WTC11 (cell line): ENCODE measurements around the gene NOTCH4. TPM values are rescaled to one million over a fixed set of nuclear protein-coding genes. Genes with fewer than 3 reads are reported as not detected.

Experiments
- ATAC-seq: fragments of 200-7000 bp; cut with Tn5 transposase; 2 replicates; pipeline ENCODE4 v1.10.0; 2021; ENCODE audit warnings: mild to moderate bottlenecking, moderate library complexity
- CTCF ChIA-PET: fragments of 300-600 bp; sonication (Branson Sonifier 250); formaldehyde crosslinking; loops from one replicate; lab custom pipeline; 2021; ENCODE audit warnings: antibody characterized with exemption; lab: Charles Lee
- POLR2A ChIA-PET: fragments of 350-600 bp; sonication (Branson Sonifier 250); formaldehyde crosslinking; loops from one replicate; lab custom pipeline; 2021; ENCODE audit warnings: antibody characterized with exemption; lab: Charles Lee
- DNase-seq: peaks from one replicate; pipeline ENCODE4 v3.0.0; 2021; ENCODE audit warnings: low spot score
- H3K27ac Mint-ChIP-seq: 2 replicates; pipeline ENCODE4 v1.8.0; 2021; ENCODE audit warnings: mixed read lengths
- H3K27me3 Mint-ChIP-seq: 2 replicates; pipeline ENCODE4 v1.8.0; 2021; ENCODE audit warnings: low read depth, mild to moderate bottlenecking, moderate library complexity, mixed read lengths
- H3K36me3 Mint-ChIP-seq: 2 replicates; pipeline ENCODE4 v1.8.0; 2021; ENCODE audit warnings: mixed read lengths
- H3K4me1 Mint-ChIP-seq: 2 replicates; pipeline ENCODE4 v1.8.0; 2022; ENCODE audit warnings: mixed read lengths
- H3K4me3 Mint-ChIP-seq: 2 replicates; pipeline ENCODE4 v1.8.0; 2021; ENCODE audit warnings: mild to moderate bottlenecking, moderate library complexity, mixed read lengths
- H3K9me3 Mint-ChIP-seq: 2 replicates; pipeline ENCODE4 v1.8.0; 2021; ENCODE audit warnings: mixed read lengths
- ATF6 ChIP-seq: sonication (generic); formaldehyde crosslinking; IDR thresholded peaks from 2 replicates; pipeline ENCODE4 v1.8.1; 2023; ENCODE audit warnings: mild to moderate bottlenecking, missing genetic modification reagents
- CBFB ChIP-seq: sonication (generic); formaldehyde crosslinking; IDR thresholded peaks from 2 replicates; pipeline ENCODE4 v1.8.1; 2022; ENCODE audit warnings: mild to moderate bottlenecking, low read depth, missing genetic modification reagents
- CDX4 ChIP-seq: fragments of 250-450 bp; sonication (Bioruptor Pico); IDR thresholded peaks from 2 replicates; pipeline ENCODE4 v1.9.0; 2021; ENCODE audit warnings: moderate library complexity, mild to moderate bottlenecking, inconsistent platforms, borderline replicate concordance
- CREM ChIP-seq: sonication (generic); formaldehyde crosslinking; IDR thresholded peaks from 2 replicates; pipeline ENCODE4 v1.8.1; 2022; ENCODE audit warnings: mild to moderate bottlenecking, missing genetic modification reagents, moderate library complexity
- CTCF ChIP-seq: fragments of 200-600 bp; IDR thresholded peaks from 2 replicates; pipeline ENCODE4 v1.8.0; 2022; ENCODE audit warnings: antibody characterized with exemption
- E2F1 ChIP-seq: sonication (generic); formaldehyde crosslinking; IDR thresholded peaks from 2 replicates; pipeline ENCODE4 v1.8.0; 2022; ENCODE audit warnings: mild to moderate bottlenecking, missing genetic modification reagents
- E2F5 ChIP-seq: sonication (generic); formaldehyde crosslinking; IDR thresholded peaks from 2 replicates; pipeline ENCODE4 v1.8.1; 2022; ENCODE audit warnings: mild to moderate bottlenecking, moderate library complexity, missing genetic modification reagents
- ESRRA ChIP-seq: sonication (generic); formaldehyde crosslinking; IDR thresholded peaks from 2 replicates; pipeline ENCODE4 v1.8.1; 2022; ENCODE audit warnings: mild to moderate bottlenecking, missing genetic modification reagents, borderline replicate concordance
- FOXK1 ChIP-seq: sonication (generic); formaldehyde crosslinking; IDR thresholded peaks from 2 replicates; pipeline ENCODE4 v1.8.0; 2022; ENCODE audit warnings: mild to moderate bottlenecking, moderate library complexity, missing genetic modification reagents
- FOXP4 ChIP-seq: sonication (generic); formaldehyde crosslinking; IDR thresholded peaks from 2 replicates; pipeline ENCODE4 v1.8.0; 2022; ENCODE audit warnings: mild to moderate bottlenecking, missing genetic modification reagents
- HMGA2 ChIP-seq: fragments of 250-450 bp; sonication (Bioruptor Pico); IDR thresholded peaks from 2 replicates; pipeline ENCODE4 v1.4.0; 2021; ENCODE audit warnings: mild to moderate bottlenecking, moderate library complexity
- HMGXB4 ChIP-seq: sonication (generic); formaldehyde crosslinking; IDR thresholded peaks from 2 replicates; pipeline ENCODE4 v1.8.1; 2023; ENCODE audit warnings: mild to moderate bottlenecking, moderate library complexity, missing genetic modification reagents
- IRF2 ChIP-seq: sonication (generic); formaldehyde crosslinking; IDR thresholded peaks from 2 replicates; pipeline ENCODE4 v1.8.0; 2022; ENCODE audit warnings: low read depth, missing genetic modification reagents, borderline replicate concordance
- NFATC4 ChIP-seq: fragments of 250-450 bp; sonication (Bioruptor Pico); IDR thresholded peaks from 2 replicates; pipeline ENCODE4 v1.9.0; 2021; ENCODE audit warnings: mild to moderate bottlenecking
- TCF7 ChIP-seq: sonication (generic); formaldehyde crosslinking; IDR thresholded peaks from 2 replicates; pipeline ENCODE4 v1.8.0; 2022; ENCODE audit warnings: mild to moderate bottlenecking, low read depth, missing genetic modification reagents, moderate library complexity
- TEAD1 ChIP-seq: sonication (generic); formaldehyde crosslinking; IDR thresholded peaks from 2 replicates; pipeline ENCODE4 v1.8.0; 2022; ENCODE audit warnings: mild to moderate bottlenecking, missing genetic modification reagents
- TP53 ChIP-seq: sonication (generic); formaldehyde crosslinking; IDR thresholded peaks from 2 replicates; pipeline ENCODE4 v1.8.1; 2023; ENCODE audit warnings: mild to moderate bottlenecking, missing genetic modification reagents
- ZBTB21 ChIP-seq: sonication (generic); formaldehyde crosslinking; IDR thresholded peaks from 2 replicates; pipeline ENCODE4 v1.8.1; 2023; ENCODE audit warnings: mild to moderate bottlenecking, missing genetic modification reagents, borderline replicate concordance
- ZNF138 ChIP-seq: sonication (generic); formaldehyde crosslinking; conservative IDR thresholded peaks from 2 replicates; pipeline ENCODE4 v1.8.1; 2022; ENCODE audit warnings: mild to moderate bottlenecking, moderate library complexity, missing genetic modification reagents
- ZNF263 ChIP-seq: sonication (generic); formaldehyde crosslinking; IDR thresholded peaks from 2 replicates; pipeline ENCODE4 v1.8.1; 2022; ENCODE audit warnings: low read depth, mild to moderate bottlenecking, moderate library complexity, missing genetic modification reagents
- ZNF281 ChIP-seq: sonication (generic); formaldehyde crosslinking; IDR thresholded peaks from 2 replicates; pipeline ENCODE4 v1.8.0; 2023; ENCODE audit warnings: mild to moderate bottlenecking, missing genetic modification reagents
- total RNA-seq: library from RNA; stranded (reverse); gene quantifications from 3 replicates; pipeline ENCODE4 v1.2.3, GENCODE V29; 2021

NOTCH4 gene
- total RNA-seq, 1 experiment from 2014 or later, result 2.6 TPM

- TF ChIP-seq E2F5 (no peak), E2F1 (CRISPR knock-in tag) (no peak), NFATC4 (CRISPR knock-in tag) (no peak), CREM (CRISPR knock-in tag) (no peak), ZNF263 (CRISPR knock-in tag) (no peak), CBFB (CRISPR knock-in tag) (no peak), FOXP4 (no peak), CDX4 (CRISPR knock-in tag) (no peak), ESRRA (CRISPR knock-in tag) (no peak), ZNF281 (CRISPR knock-in tag) (no peak), HMGA2 (CRISPR knock-in tag) (no peak), TEAD1 (CRISPR knock-in tag) (no peak)
These were observed 40.3 kb downstream of the NOTCH4 start (continued) for GRCh38 chr6:32183483-32184083.

GRCh38 chr6:32183030-32183429 lies 40.8 kb downstream of the NOTCH4 start:
- H3K27me3 Mint-ChIP-seq, result no peaks in the 10 kb centered on the region
- DNase-seq (no peak), ATAC-seq (no peak)
- no peak overlapping the region for H3K4me3 Mint-ChIP-seq
- CTCF ChIA-PET, result interaction anchor here (1.3 to 2.2 kb wide), 4 partner anchors 8 to 136 kb away, joined by 3 to 9 read pairs (median 6); partner anchors contain the start of gene PBX2
- peaks cover 42% of the 10 kb centered on the region for H3K36me3 Mint-ChIP-seq
- peaks cover 16% of the 10 kb centered on the region for H3K4me1 Mint-ChIP-seq
- H3K27ac Mint-ChIP-seq, result no peak overlapping the region
- POLR2A ChIA-PET, result no interaction called here
- TF ChIP-seq TCF7 (CRISPR knock-in tag) (no peak), IRF2 (CRISPR knock-in tag) (no peak), ZNF138 (CRISPR knock-in tag) (no peak), TP53 (CRISPR knock-in tag) (no peak), ZBTB21 (CRISPR knock-in tag) (no peak), CTCF (no peak), TEAD1 (CRISPR knock-in tag) (no peak), FOXK1 (CRISPR knock-in tag) (no peak), HMGXB4 (CRISPR knock-in tag) (no peak), ATF6 (CRISPR knock-in tag) (no peak)
- H3K9me3 Mint-ChIP-seq, result no peaks in the 10 kb centered on the region
